B cell (primary cell): ENCODE data around the gene FKBP1A. TPM values are rescaled to one million over a fixed set of nuclear protein-coding genes. Genes with fewer than 3 reads are reported as not detected.
"Not testable (repeated sequence)": the region's sequence is repeated elsewhere in the genome, so short reads cannot be mapped to it uniquely, and the experiment has no call there.

Experiments used
- ATAC-seq: fragments of 200-7000 bp; cut with Tn5 transposase; one replicate; pipeline ENCODE4 v1.10.0; 2021; ENCODE audit warnings: low read depth, mild to moderate bottlenecking, moderate number of reproducible peaks, moderate library complexity
- CTCF ChIA-PET: fragments of 350-600 bp; sonication (Branson Sonifier 250); formaldehyde crosslinking; loops from one replicate; lab custom pipeline; 2021; ENCODE audit warnings: antibody characterized with exemption, inconsistent platforms; lab: Charles Lee
- POLR2A ChIA-PET: fragments of 350-600 bp; sonication (Branson Sonifier 250); formaldehyde crosslinking; loops from one replicate; lab custom pipeline; 2021; ENCODE audit warnings: antibody characterized with exemption; lab: Charles Lee
- DNase-seq: peaks from one replicate; pipeline ENCODE4 v3.0.0; 2013
- H2AFZ ChIP-seq: 2 replicates; pipeline ENCODE4 v1.6.1; 2012; ENCODE audit warnings: mild to moderate bottlenecking, low read depth, low read length; ENCODE audit not compliant: insufficient read depth, poor library complexity, severe bottlenecking
- H3K27ac ChIP-seq, 2 donors: 1 replicate in 1 of 2; 2 replicates in 1 of 2; pipeline ENCODE4 v1.5.1; 2012 to 2013; ENCODE audit warnings: low read length in 2 of 2, mild to moderate bottlenecking in 2 of 2, moderate library complexity in 1 of 2
- H3K27me3 ChIP-seq, 4 experiments: fragments of 200-600 bp in 1 of 4; sonication (generic) in 1 of 4; replicated peaks in 1 of 4; 1 replicate in 2 of 4; 2 replicates in 2 of 4; pipeline versions ENCODE4 v1.6.1 to v1.7.0; 2013 to 2016; ENCODE audit warnings: low read length in 3 of 4, mild to moderate bottlenecking in 2 of 4, mixed read lengths in 1 of 4, moderate library complexity in 1 of 4; ENCODE audit not compliant: insufficient read depth in 4 of 4, control insufficient read depth in 3 of 4; ENCODE audit errors: control extremely low read depth in 1 of 4
- H3K36me3 ChIP-seq, 2 experiments: replicated peaks in 1 of 2; 1 replicate in 1 of 2; 2 replicates in 1 of 2; pipeline versions ENCODE4 v1.6.1 to v1.7.1; 2013; ENCODE audit warnings: low read length in 1 of 2; ENCODE audit not compliant: insufficient read depth in 2 of 2, control insufficient read depth in 1 of 2; ENCODE audit errors: control extremely low read depth in 1 of 2, extremely low read depth in 1 of 2
- H3K4me1 ChIP-seq, 2 donors: fragments of 200-600 bp in 1 of 2; sonication (generic) in 1 of 2; 1 replicate in 1 of 2; 2 replicates in 1 of 2; pipeline versions ENCODE4 v1.5.1 to v1.6.1; 2013 to 2017; ENCODE audit warnings: low read length in 2 of 2; ENCODE audit not compliant: control insufficient read depth in 2 of 2, insufficient read depth in 2 of 2
- H3K4me2 ChIP-seq: replicated peaks from 2 replicates; pipeline ENCODE3; 2012; ENCODE audit warnings: mild to moderate bottlenecking, low read depth, low read length; ENCODE audit not compliant: poor library complexity, severe bottlenecking
- H3K4me3 ChIP-seq, 5 experiments: fragments of 200-600 bp in 1 of 5; sonication (generic) in 1 of 5; 1 replicate in 3 of 5; 2 replicates in 2 of 5; pipeline versions ENCODE4 v1.5.1 to v1.7.0; 2011 to 2016; ENCODE audit warnings: low read length in 4 of 5, mild to moderate bottlenecking in 4 of 5, low read depth in 2 of 5, control low read depth in 1 of 5, moderate library complexity in 1 of 5; ENCODE audit not compliant: insufficient read depth in 1 of 5; ENCODE audit errors: control extremely low read depth in 1 of 5, extremely low read depth in 1 of 5
- H3K79me2 ChIP-seq: fragments of 200-600 bp; sonication (generic); one replicate; pipeline ENCODE4 v1.6.0; 2016; ENCODE audit warnings: low read length; ENCODE audit not compliant: control insufficient read depth, insufficient read depth
- H3K9ac ChIP-seq: fragments of 200-600 bp; sonication (generic); 2 replicates; pipeline ENCODE4 v1.6.1; 2017; ENCODE audit warnings: mild to moderate bottlenecking, low read length, moderate library complexity
- H3K9me3 ChIP-seq, 3 donors: one replicate each; pipeline versions ENCODE4 v1.6.1 to v1.7.1; 2013; ENCODE audit warnings: low read length in 2 of 3; ENCODE audit not compliant: control insufficient read depth in 2 of 3, insufficient read depth in 1 of 3; ENCODE audit errors: control extremely low read depth in 1 of 3
- H4K20me1 ChIP-seq: 2 replicates; pipeline ENCODE4 v1.6.0; 2012; ENCODE audit warnings: mild to moderate bottlenecking, low read length; ENCODE audit not compliant: insufficient read depth, control insufficient read depth, poor library complexity, severe bottlenecking
- H3K27ac Mint-ChIP-seq: one replicate; pipeline ENCODE4 v1.8.0; 2021; ENCODE audit warnings: mixed read lengths
- H3K27me3 Mint-ChIP-seq: one replicate; pipeline ENCODE4 v1.8.0; 2021; ENCODE audit warnings: mixed read lengths
- H3K4me1 Mint-ChIP-seq: one replicate; pipeline ENCODE4 v1.8.0; 2021; ENCODE audit warnings: mixed read lengths
- H3K4me3 Mint-ChIP-seq: one replicate; pipeline ENCODE4 v1.8.0; 2021; ENCODE audit warnings: mixed read lengths
- H3K9me3 Mint-ChIP-seq: one replicate; pipeline ENCODE4 v1.8.0; 2022; ENCODE audit warnings: mixed read lengths; ENCODE audit not compliant: insufficient read depth
- EZH2 ChIP-seq: IDR thresholded peaks from 2 replicates; pipeline ENCODE4 v1.6.1; 2012; ENCODE audit warnings: borderline replicate concordance, low read depth, mild to moderate bottlenecking, moderate library complexity, low read length; ENCODE audit not compliant: insufficient read depth, poor library complexity, severe bottlenecking
- WGBS: methylation state at CpG from one replicate; pipeline ENCODE4 v1.1.5; 2013; ENCODE audit warnings: missing lambda C conversion rate; ENCODE audit not compliant: insufficient coverage; 5-methylcytosine and 5-hydroxymethylcytosine counted together
- intact Hi-C: fragments of 100-400 bp; cut with micrococcal nuclease; formaldehyde crosslinking; loops from one replicate; pipeline ENCODE4 v1.10.0; 2022
- polyA plus RNA-seq: library from polyadenylated mRNA; depleted of rRNA; stranded (reverse); fragments of >200 nt; gene quantifications from 2 replicates; pipeline ENCODE4 v1.2.3, GENCODE V29; 2012
- total RNA-seq, 2 donors: library from RNA; stranded (reverse); fragments of 120-200 nt in 1 of 2; gene quantifications; 1 replicate in 1 of 2; 2 replicates in 1 of 2; pipeline versions ENCODE4 v1.2.3 to v1.2.4, GENCODE V29; 2013 to 2022
- TF ChIP-seq, protein P1 (sequence below): fragments of 200-600 bp; IDR thresholded peaks from one replicate; pipeline ENCODE4 v1.8.0; 2022; ENCODE audit warnings: antibody characterized with exemption, mild to moderate bottlenecking

FKBP1A gene
- total and polyA plus RNA-seq, 2 donors (not counting 1 experiment from before 2014, with no cell fraction given) = 86.3 to 86.7 TPM

DNA sequence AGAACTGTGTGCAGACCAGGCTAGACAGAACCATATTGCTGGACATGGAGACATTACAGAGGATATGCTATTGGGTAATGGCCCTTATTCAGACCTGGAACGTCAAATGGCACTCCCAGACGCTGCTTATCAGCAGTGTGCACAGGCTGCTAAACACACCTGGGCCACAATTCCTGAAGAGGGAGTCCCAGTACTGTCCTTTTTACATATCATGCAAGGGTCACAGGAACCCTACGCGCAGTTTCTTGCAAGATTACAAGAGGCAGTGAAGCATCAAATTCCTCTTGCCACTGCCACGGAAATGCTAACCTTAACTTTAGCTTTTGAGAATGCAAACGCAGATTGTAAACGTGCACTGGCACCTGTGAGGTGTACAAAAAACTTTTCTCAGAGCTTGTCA is 5.3 kb upstream of the FKBP1A start:
- ATAC-seq, H3K27ac ChIP-seq, H3K27me3 ChIP-seq, H3K9me3 Mint-ChIP-seq, H3K79me2 ChIP-seq, H4K20me1 ChIP-seq, POLR2A ChIA-PET, H3K36me3 ChIP-seq, H3K4me3 ChIP-seq, H3K9me3 ChIP-seq, H3K9ac ChIP-seq, H3K4me2 ChIP-seq: not testable (repeated sequence)
- intact Hi-C loops = loop anchor here (1.0 kb wide), 1 partner anchor 39 kb away; no protein-coding TSS in a partner anchor
- H3K27ac Mint-ChIP-seq = peak overlapping the region; percentile 67
- H3K4me1 Mint-ChIP-seq = peaks cover 50% of the 10 kb centered on the region
- peak overlapping the region; percentile 39 for H2AFZ ChIP-seq
- 65% methylated on average over 7 of the region's 7 CpGs for WGBS
- peak; percentile 51 for DNase-seq
- H3K27me3 Mint-ChIP-seq = peaks cover 14% of the 10 kb centered on the region
- H3K4me3 Mint-ChIP-seq = peak overlapping the region; percentile 41
- CTCF ChIA-PET = interaction anchor here (0.7 to 8.2 kb wide), 6 partner anchors 8 to 105 kb away, joined by 3 to 66 read pairs (median 4); partner anchors contain the start of gene NSFL1C
- H3K4me1 ChIP-seq = peaks cover 34 to 35% of the 10 kb centered on the region in 2 donors

DNA sequence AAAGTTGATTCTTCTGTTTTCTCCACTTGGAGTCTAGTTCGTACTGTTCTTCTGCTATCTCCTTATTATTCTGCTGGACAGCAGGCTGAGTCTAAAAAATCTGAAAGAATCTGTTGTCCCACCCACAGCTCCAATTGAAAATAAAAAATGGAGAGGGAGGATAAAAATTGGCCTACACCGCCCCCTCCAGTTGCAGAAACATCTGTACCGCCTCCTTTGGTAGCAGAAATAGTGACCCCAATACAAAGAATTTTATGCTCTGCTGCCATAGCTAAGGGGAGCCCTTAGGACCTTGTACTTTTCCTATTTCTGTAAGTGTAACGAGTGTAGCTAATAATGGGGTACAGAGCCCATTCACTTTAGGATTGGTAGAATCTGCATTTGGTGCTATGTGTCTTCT is 4.9 kb upstream of the FKBP1A start:
- H3K27me3 Mint-ChIP-seq = peaks cover 12% of the 10 kb centered on the region
- H3K9me3 ChIP-seq = peaks cover 0 to 5% (median 0%) of the 10 kb centered on the region in 3 donors
- ATAC-seq = no peak
- no CpG with 5 or more reads among the region's 4 CpGs for WGBS
- H3K36me3 ChIP-seq = no peaks in the 10 kb centered on the region
- H3K27ac ChIP-seq = no peak overlapping the region
- H3K4me3 ChIP-seq = no peak overlapping the region
- no peak overlapping the region for H3K4me3 Mint-ChIP-seq
- H3K27ac Mint-ChIP-seq = no peak overlapping the region
- POLR2A ChIA-PET = no interaction called here
- no peak overlapping the region for H3K9ac ChIP-seq
- intact Hi-C loops = loop anchor here (1.0 kb wide), 1 partner anchor 40 kb away; no protein-coding TSS in a partner anchor
- DNase-seq = no peak
- H2AFZ ChIP-seq = no peak overlapping the region
- CTCF ChIA-PET = interaction anchor here (0.9 to 8.2 kb wide), 6 partner anchors 9 to 106 kb away, joined by 3 to 66 read pairs (median 4); partner anchors contain the start of gene NSFL1C
- H4K20me1 ChIP-seq = no peaks in the 10 kb centered on the region
- H3K4me1 Mint-ChIP-seq = peaks cover 52% of the 10 kb centered on the region
- TF ChIP-seq, protein P1, sequence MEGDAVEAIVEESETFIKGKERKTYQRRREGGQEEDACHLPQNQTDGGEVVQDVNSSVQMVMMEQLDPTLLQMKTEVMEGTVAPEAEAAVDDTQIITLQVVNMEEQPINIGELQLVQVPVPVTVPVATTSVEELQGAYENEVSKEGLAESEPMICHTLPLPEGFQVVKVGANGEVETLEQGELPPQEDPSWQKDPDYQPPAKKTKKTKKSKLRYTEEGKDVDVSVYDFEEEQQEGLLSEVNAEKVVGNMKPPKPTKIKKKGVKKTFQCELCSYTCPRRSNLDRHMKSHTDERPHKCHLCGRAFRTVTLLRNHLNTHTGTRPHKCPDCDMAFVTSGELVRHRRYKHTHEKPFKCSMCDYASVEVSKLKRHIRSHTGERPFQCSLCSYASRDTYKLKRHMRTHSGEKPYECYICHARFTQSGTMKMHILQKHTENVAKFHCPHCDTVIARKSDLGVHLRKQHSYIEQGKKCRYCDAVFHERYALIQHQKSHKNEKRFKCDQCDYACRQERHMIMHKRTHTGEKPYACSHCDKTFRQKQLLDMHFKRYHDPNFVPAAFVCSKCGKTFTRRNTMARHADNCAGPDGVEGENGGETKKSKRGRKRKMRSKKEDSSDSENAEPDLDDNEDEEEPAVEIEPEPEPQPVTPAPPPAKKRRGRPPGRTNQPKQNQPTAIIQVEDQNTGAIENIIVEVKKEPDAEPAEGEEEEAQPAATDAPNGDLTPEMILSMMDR = no peak
- TF ChIP-seq EZH2 = no peak
- H3K27me3 ChIP-seq = no peaks in the 10 kb centered on the region
- H3K9me3 Mint-ChIP-seq = no peaks in the 10 kb centered on the region
- no peak overlapping the region for H3K4me2 ChIP-seq
- peaks cover 35% of the 10 kb centered on the region in 2 donors for H3K4me1 ChIP-seq
- H3K79me2 ChIP-seq = peaks cover under 1% of the 10 kb centered on the region
